ENCODE measurements around the gene SYT2.
"Not testable (repeated sequence)": the region's sequence is repeated elsewhere in the genome, so short reads cannot be mapped to it uniquely, and the experiment has no call there.

- not testable (repeated sequence) for TF ChIP-seq CTCF (IDR thresholded peaks at IDR 0.05 in 2 of 3, conservative IDR thresholded peaks at IDR 0.05 in 1 of 3; ENCODE audit: borderline replicate concordance in 1 of 3, insufficient read depth in 1 of 3, low read depth in 2 of 3, low read length in 2 of 3); POLR2AphosphoS5 (IDR thresholded peaks at IDR 0.05; ENCODE audit: low read depth, low read length); REST (IDR thresholded peaks at IDR 0.05; ENCODE audit: low read depth); YY1 (IDR thresholded peaks at IDR 0.05; ENCODE audit: extremely low read depth, insufficient replicate concordance, low read depth, low read length); FOSL1 (IDR thresholded peaks at IDR 0.05; ENCODE audit: low read depth); POLR2A (IDR thresholded peaks at IDR 0.05; ENCODE audit: borderline replicate concordance, extremely low read depth, insufficient read depth, insufficient read length)
Measured at GRCh38 chr1:202636171-202636570, 74.1 kb downstream of the SYT2 start.
